Liver (tissue), 9 donors: ENCODE data around the gene MAPK6. TPM values are rescaled to one million over a fixed set of nuclear protein-coding genes. Genes with fewer than 3 reads are reported as not detected.

Source experiments
- DNase-seq: peaks from one replicate; pipeline ENCODE4 v3.0.0-alpha.2; 2017; ENCODE audit warnings: low spot score
- H3K27ac ChIP-seq, 2 donors: one replicate each; pipeline ENCODE4 v1.7.0; 2013; ENCODE audit warnings: inconsistent platforms in 2 of 2, low read length in 2 of 2, control low read depth in 1 of 2, low read depth in 1 of 2, mild to moderate bottlenecking in 1 of 2
- H3K27me3 ChIP-seq, 4 donors: one replicate each; pipeline versions ENCODE4 v1.6.1 to v1.7.0; 2013; ENCODE audit warnings: low read length in 3 of 4, inconsistent platforms in 1 of 4, mild to moderate bottlenecking in 1 of 4, moderate library complexity in 1 of 4; ENCODE audit not compliant: control insufficient read depth in 4 of 4, insufficient read depth in 4 of 4
- H3K36me3 ChIP-seq, 4 donors: one replicate each; pipeline versions ENCODE4 v1.6.1 to v1.7.0; 2013; ENCODE audit warnings: low read length in 3 of 4, mild to moderate bottlenecking in 3 of 4, low read depth in 1 of 4, moderate library complexity in 1 of 4; ENCODE audit not compliant: control insufficient read depth in 4 of 4, insufficient read depth in 3 of 4
- H3K4me1 ChIP-seq, 4 donors: one replicate each; pipeline versions ENCODE4 v1.6.1 to v1.7.0; 2013; ENCODE audit warnings: low read length in 3 of 4, mild to moderate bottlenecking in 3 of 4, moderate library complexity in 1 of 4; ENCODE audit not compliant: control insufficient read depth in 4 of 4, insufficient read depth in 4 of 4
- H3K4me3 ChIP-seq, 3 donors: one replicate each; pipeline versions ENCODE4 v1.6.1 to v1.7.0; 2013; ENCODE audit warnings: low read length in 3 of 3, control low read depth in 1 of 3, low read depth in 1 of 3, mild to moderate bottlenecking in 1 of 3
- H3K9ac ChIP-seq, 2 donors: one replicate each; pipeline ENCODE4 v1.7.0; 2013; ENCODE audit warnings: low read length in 2 of 2, mild to moderate bottlenecking in 2 of 2, moderate library complexity in 2 of 2, control low read depth in 1 of 2, low read depth in 1 of 2
- H3K9me3 ChIP-seq, 4 donors: one replicate each; pipeline versions ENCODE4 v1.6.1 to v1.7.0; 2013; ENCODE audit warnings: low read length in 3 of 4; ENCODE audit not compliant: control insufficient read depth in 4 of 4
- ATF3 ChIP-seq: IDR thresholded peaks from 2 replicates; pipeline ENCODE4 v1.6.1; 2016; ENCODE audit warnings: antibody characterized with exemption
- CTCF ChIP-seq: fragments of 150-350 bp; IDR thresholded peaks from 2 replicates; pipeline ENCODE4 v1.5.1; 2017; ENCODE audit warnings: improper control_type of control experiment, low read depth, low read length; ENCODE audit not compliant: missing input control
- EGR1 ChIP-seq, 2 donors: IDR thresholded peaks; 2 replicates each; pipeline ENCODE4 v1.6.1; 2016 to 2018; ENCODE audit warnings: antibody characterized with exemption in 2 of 2, low read depth in 2 of 2
- FOXA1 ChIP-seq: IDR thresholded peaks from 2 replicates; pipeline ENCODE4 v1.6.1; 2016; ENCODE audit warnings: antibody characterized with exemption
- FOXA2 ChIP-seq: IDR thresholded peaks from 2 replicates; pipeline ENCODE4 v1.6.1; 2016; ENCODE audit warnings: antibody characterized with exemption
- GABPA ChIP-seq, 2 donors: IDR thresholded peaks in 1 of 2; conservative IDR thresholded peaks in 1 of 2; 2 replicates each; pipeline ENCODE4 v1.6.1; 2016; ENCODE audit warnings: antibody characterized with exemption in 2 of 2, mild to moderate bottlenecking in 1 of 2, moderate library complexity in 1 of 2
- HNF4A ChIP-seq, 2 donors: conservative IDR thresholded peaks; 2 replicates each; pipeline ENCODE4 v1.6.1; 2016; ENCODE audit warnings: antibody characterized with exemption in 2 of 2, mild to moderate bottlenecking in 2 of 2
- HNF4G ChIP-seq: IDR thresholded peaks from 2 replicates; pipeline ENCODE4 v1.6.1; 2016; ENCODE audit warnings: antibody characterized with exemption
- JUND ChIP-seq, 2 donors: IDR thresholded peaks; 2 replicates each; pipeline ENCODE4 v1.6.1; 2016; ENCODE audit warnings: antibody characterized with exemption in 2 of 2
- MAX ChIP-seq: IDR thresholded peaks from 2 replicates; pipeline ENCODE4 v1.6.1; 2016; ENCODE audit warnings: antibody characterized with exemption
- NR2F2 ChIP-seq: IDR thresholded peaks from 2 replicates; pipeline ENCODE4 v1.6.1; 2016; ENCODE audit warnings: antibody characterized with exemption
- RAD21 ChIP-seq, 2 donors: IDR thresholded peaks; 2 replicates each; pipeline ENCODE4 v1.6.1; 2016; ENCODE audit warnings: antibody characterized with exemption in 2 of 2, mild to moderate bottlenecking in 2 of 2
- REST ChIP-seq: IDR thresholded peaks from 2 replicates; pipeline ENCODE4 v1.6.1; 2016; ENCODE audit warnings: antibody characterized with exemption, mild to moderate bottlenecking
- RXRA ChIP-seq, 2 donors: IDR thresholded peaks; 2 replicates each; pipeline ENCODE4 v1.6.1; 2017 to 2018; ENCODE audit warnings: antibody characterized with exemption in 2 of 2, mild to moderate bottlenecking in 1 of 2
- SP1 ChIP-seq: IDR thresholded peaks from 2 replicates; pipeline ENCODE4 v1.6.1; 2018; ENCODE audit warnings: antibody characterized with exemption, mild to moderate bottlenecking
- TAF1 ChIP-seq: conservative IDR thresholded peaks from 2 replicates; pipeline ENCODE4 v1.6.1; 2016; ENCODE audit warnings: antibody characterized with exemption, mild to moderate bottlenecking
- YY1 ChIP-seq: IDR thresholded peaks from 2 replicates; pipeline ENCODE4 v1.6.1; 2016; ENCODE audit warnings: antibody characterized with exemption, mild to moderate bottlenecking
- ZBTB33 ChIP-seq: IDR thresholded peaks from 2 replicates; pipeline ENCODE4 v1.6.1; 2016; ENCODE audit warnings: antibody characterized with exemption
- WGBS: extraction: QIAGEN DNeasy Blood & Tissue Kit; methylation state at CpG from one replicate; pipeline ENCODE4 v1.1.7; 2013; 5-methylcytosine and 5-hydroxymethylcytosine counted together
- polyA plus RNA-seq, 2 donors: library from polyadenylated mRNA; stranded (reverse) in 1 of 2; unstranded in 1 of 2; fragments of 200-250 nt in 1 of 2; fragments of >200 nt in 1 of 2; fragmentation: Nextera tagmentation in 1 of 2; extraction: Ambion mirVana in 1 of 2; gene quantifications; one replicate each; pipeline versions ENCODE4 v1.2.1 to v1.2.3, GENCODE V29; 2013 to 2015
- total RNA-seq, 2 donors: library from RNA; depleted of rRNA; stranded (reverse); fragments of >200 nt; gene quantifications; one replicate each; pipeline ENCODE4 v1.2.3, GENCODE V29; 2014
- donor health status: healthy.
- donor health status: healthy.
- donor health status: healthy.
- donor health status: healthy.
- donor health status: healthy.

Gene MAPK6
- total and polyA plus RNA-seq, 4 donors, result 9.7 to 47.8 (median 32.1) TPM

GRCh38 chr15:52076889-52077781, 58.1 kb downstream of the MAPK6 start:
- WGBS, result 84% methylated on average over 11 of the region's 11 CpGs
- peaks cover 2 to 28% (median 15%) of the 10 kb centered on the region in 4 donors for H3K4me1 ChIP-seq
- peak overlapping the region; percentile 1 to 32 for H3K27ac ChIP-seq
- H3K36me3 ChIP-seq, result no peaks in the 10 kb centered on the region
- H3K4me3 ChIP-seq, result no peak overlapping the region
- no peaks in the 10 kb centered on the region for H3K9me3 ChIP-seq
- H3K9ac ChIP-seq, result no peak overlapping the region
- no peaks in the 10 kb centered on the region for H3K27me3 ChIP-seq
- no peak for DNase-seq
- no peak for TF ChIP-seq HNF4G
- TF ChIP-seq JUND (IDR thresholded peaks at IDR 0.05), result no peak
- no peak for TF ChIP-seq RXRA (IDR thresholded peaks at IDR 0.05)
- no peak for TF ChIP-seq MAX
- no peak for TF ChIP-seq EGR1 (IDR thresholded peaks at IDR 0.05; ENCODE audit: low read depth in 2 of 2)

GRCh38 chr15:52078197-52078875, 59.3 kb downstream of the MAPK6 start:
- H3K27ac ChIP-seq, result peak overlapping the region; percentile 66 to 80
- peak overlapping the region; percentile 15 to 32 for H3K9ac ChIP-seq

More at GRCh38 chr15:52078197-52078875, 59.3 kb downstream of the MAPK6 start:
- H3K4me1 ChIP-seq, result peaks cover 2 to 23% (median 12%) of the 10 kb centered on the region in 4 donors
- H3K36me3 ChIP-seq, result no peaks in the 10 kb centered on the region
- peak; percentile 93 to 94 for TF ChIP-seq HNF4A (conservative IDR thresholded peaks at IDR 0.05)
- TF ChIP-seq CTCF, result no peak
- peak; percentile 90 for TF ChIP-seq ZBTB33
- TF ChIP-seq SP1, result peak; percentile 96
- peak; percentile 40 for TF ChIP-seq ATF3
- TF ChIP-seq REST, result peak; percentile 65
- TF ChIP-seq FOXA2, result peak; percentile 74
- peak; percentile 99 for TF ChIP-seq RXRA (IDR thresholded peaks at IDR 0.05)
- TF ChIP-seq YY1, result peak; percentile 70
- TF ChIP-seq GABPA (IDR thresholded peaks at IDR 0.05 in 1 of 2, conservative IDR thresholded peaks at IDR 0.05 in 1 of 2), result no peak
- TF ChIP-seq NR2F2, result peak; percentile 92
- TF ChIP-seq FOXA1, result no peak
- peak; percentile 87 for TF ChIP-seq HNF4G
- peak; percentile 87 to 90 for TF ChIP-seq JUND (IDR thresholded peaks at IDR 0.05)
- no peak for TF ChIP-seq RAD21 (IDR thresholded peaks at IDR 0.05)
- TF ChIP-seq MAX, result peak; percentile 74
- TF ChIP-seq TAF1, result no peak
- peak in 1 of 2 donors; percentile 54 for TF ChIP-seq EGR1 (IDR thresholded peaks at IDR 0.05; ENCODE audit: low read depth in 2 of 2)
- peak; percentile 57 for DNase-seq
- no peaks in the 10 kb centered on the region for H3K9me3 ChIP-seq
- no peaks in the 10 kb centered on the region for H3K27me3 ChIP-seq
- peak overlapping the region in 2 of 3 donors; percentile 5 to 21 for H3K4me3 ChIP-seq
- WGBS, result 32% methylated on average over 10 of the region's 10 CpGs
